SKM-1 (cell line): ENCODE results near the gene SMPD4.
A peak's percentile ranks its signal among the peaks of the same experiment; 100 is the strongest.
"Not testable (repeated sequence)": the region's sequence is repeated elsewhere in the genome, so short reads cannot be mapped to it uniquely, and the experiment has no call there.

Source experiments
- DNase-seq: peaks from one replicate; lab custom pipeline; 2025; ENCODE audit not compliant: unreplicated experiment; lab: John Stamatoyannopoulos, UW

SMPD4 gene

DNA sequence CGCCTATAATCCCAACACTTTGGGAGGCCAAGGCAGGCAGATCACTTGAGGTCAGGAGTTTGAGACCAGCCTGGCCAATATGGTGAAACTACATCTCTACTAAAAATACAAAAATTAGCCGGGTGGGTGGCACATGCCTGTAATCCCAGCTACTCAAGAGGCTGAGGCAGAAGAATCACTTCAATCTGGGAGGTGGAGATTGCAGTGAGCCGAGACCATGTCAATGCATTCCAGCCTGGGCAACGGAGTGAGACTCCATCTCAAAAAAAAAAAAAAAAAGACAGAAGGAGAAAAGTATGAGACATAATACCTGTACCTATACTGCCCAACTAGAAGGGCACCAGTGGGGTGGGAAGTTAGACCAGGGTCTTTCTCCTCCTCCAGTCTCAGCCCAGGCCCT lies 22.0 kb downstream of the SMPD4 start:
- not testable (repeated sequence) for DNase-seq

DNA sequence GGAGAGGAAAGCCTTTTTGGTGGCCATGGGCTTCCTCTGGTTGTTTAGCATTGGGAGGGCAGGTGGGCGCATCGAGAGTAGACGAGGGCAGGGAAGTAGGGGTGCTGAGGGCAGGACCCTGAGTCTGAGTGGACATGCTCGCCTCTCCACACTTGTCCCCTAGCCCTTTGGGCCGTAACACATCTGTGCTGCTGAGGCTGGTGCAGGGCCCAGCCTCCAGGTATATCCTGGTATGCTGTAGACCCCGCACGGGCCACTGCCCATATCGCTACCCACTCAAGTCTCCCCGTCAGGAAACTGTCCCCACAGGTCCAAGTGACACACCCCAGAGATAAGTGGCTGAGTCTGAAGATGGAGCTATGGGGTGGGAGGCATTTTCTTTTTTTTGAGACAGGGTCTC lies 22.8 kb downstream of the SMPD4 start:
- no peak for DNase-seq

DNA sequence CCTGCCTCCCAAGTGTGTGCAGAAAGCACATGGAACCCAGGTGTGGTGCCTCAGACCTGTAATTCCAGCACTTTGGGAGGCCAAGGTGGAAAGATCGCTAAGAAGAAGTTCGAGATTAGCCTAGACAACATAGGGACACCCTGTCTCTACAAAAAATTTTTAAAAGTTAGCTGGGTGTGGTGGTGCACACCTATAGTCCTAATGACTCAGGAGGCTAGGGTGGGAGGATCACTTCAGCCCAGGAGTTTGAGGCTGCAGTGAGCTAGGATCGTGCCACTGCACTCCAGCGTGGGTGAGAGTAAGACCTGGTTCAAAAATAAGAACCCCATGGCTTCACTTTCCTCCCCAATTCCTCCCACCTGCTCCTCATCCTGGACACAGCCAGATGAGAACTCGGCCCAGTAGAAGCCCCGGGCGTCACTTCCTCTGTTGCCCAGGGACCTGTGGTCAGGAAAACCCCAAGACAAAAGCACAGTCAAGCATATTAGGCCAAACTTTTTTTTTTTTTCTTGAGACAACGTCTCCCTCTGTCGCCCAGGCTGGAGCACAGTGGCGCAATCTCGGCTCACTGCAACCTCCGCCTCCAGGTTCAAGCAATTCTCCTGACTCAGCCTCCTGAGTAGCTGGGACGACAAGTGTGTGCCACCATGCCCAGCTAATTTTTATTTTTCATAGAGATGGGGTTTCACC lies 23.4 kb downstream of the SMPD4 start:
- peak; percentile 14 for DNase-seq

DNA sequence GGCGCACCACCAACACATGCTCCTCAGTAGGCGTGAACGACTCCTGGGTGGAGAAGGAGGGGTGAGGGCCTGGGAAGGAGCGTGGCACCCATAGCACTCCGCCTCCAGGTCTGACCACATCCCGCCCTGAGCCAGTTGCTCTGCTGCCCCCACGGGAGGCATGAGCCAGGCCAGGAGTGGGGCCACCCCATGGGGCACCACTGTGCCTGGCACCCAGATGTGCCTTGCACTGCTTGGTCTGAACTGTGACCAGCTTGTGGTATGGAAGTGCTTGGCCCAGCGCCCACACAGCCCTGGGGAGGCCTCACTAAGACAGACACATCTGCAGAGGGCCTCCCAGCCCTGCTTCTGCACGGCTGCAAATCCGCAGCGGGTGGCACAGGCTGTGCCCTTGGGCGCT lies 24.0 kb downstream of the SMPD4 start:
- DNase-seq: not testable (repeated sequence)

DNA sequence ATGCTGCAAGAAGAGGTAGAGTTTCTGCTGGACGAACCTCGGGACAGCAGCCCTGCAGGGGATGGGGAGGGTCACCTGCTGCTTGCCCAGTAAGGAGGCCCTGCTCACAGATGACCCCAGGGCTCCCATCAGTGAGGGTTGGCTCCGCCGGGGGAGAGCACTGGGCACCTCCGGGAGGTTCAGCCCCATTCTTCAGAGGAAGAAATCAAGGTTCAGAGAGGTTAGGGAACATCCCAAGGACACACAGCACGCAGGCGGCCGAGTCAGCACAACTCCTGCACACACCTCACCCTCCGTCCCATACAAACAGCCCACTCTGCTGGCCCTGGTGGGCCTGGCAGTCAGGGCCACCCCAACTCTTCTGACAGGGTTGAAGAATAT lies 24.8 kb downstream of the SMPD4 start:
- DNase-seq: no peak

DNA sequence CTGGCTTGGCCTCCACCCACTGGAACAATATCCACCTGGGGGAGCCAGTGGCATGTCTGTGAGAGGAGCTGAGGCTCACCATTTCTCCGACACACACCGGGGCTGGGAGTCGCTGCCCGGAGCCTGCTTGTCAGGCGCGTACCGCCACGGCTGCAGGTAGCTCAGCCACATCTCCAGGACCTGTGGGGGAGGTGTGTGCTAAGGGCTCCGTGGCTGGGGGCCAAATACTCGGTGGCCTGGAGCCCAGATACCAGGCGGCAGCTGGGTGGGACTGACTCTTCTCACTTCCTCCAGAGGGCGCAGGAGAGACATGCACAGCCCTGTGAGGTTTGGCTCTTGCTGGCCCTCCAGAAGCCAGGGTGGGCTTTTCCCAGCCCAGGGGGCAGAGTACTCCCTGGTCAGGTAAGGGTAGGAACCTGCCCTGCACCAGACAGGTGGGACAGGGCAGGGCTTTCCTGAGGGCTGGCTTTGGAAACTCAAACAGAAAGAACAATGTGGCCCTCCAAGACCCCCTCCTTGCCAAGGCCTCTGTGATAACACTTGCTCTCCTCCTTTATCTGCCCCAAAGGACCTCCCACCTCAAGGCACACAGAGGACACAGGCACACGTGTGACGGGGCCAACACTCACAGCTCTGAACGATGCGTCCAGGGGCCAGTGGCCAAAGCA lies 25.3 kb downstream of the SMPD4 start:
- DNase-seq: peak; percentile 3

DNA sequence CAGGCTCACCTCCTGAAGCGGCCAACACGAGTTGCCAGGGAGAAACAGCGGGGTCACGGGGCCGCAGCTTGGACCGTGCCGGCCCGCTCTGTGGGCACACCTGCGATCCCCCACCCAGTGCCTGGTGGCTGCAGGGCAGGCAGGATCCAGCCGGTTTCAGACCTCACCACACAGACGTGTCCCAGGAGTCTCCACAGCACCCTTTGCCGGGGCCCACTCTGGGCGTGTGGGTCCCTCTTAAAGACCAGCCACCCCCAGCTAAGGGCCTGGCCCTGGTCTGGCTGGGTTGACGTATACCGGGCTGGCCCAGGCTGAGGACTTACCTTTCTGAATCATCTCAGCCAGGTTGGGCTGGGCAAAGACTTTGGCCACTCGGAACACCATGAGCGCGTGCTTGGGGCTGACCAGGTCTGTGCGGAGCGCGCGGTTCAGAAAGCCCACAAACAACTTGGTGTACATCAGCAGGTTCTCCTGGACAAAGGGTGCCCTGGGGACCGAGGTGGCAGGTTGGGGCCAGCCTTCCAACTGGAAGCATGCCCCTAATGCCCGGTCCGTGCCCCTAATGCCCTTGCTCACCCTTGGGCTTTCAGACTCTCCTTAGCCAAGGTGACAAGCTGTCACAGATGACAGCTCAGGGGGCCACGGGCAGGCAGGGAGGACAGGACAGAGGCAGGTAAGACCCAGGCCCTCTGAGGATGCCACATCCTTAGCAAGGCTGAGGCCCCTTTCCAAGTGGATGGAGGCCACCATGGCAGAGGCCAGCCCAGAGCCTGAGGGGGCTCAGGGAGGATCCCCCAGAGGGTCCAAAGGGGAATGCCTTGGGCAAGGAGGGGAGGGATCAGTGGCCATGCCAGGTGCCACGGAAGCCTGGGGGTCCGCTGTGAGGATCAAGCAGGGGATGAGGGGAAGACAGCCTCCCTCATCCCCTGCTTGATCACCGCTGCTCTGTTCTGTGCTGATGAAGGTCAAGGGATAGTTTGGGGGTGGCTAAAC lies 26.3 kb downstream of the SMPD4 start:
- DNase-seq: no peak

DNA sequence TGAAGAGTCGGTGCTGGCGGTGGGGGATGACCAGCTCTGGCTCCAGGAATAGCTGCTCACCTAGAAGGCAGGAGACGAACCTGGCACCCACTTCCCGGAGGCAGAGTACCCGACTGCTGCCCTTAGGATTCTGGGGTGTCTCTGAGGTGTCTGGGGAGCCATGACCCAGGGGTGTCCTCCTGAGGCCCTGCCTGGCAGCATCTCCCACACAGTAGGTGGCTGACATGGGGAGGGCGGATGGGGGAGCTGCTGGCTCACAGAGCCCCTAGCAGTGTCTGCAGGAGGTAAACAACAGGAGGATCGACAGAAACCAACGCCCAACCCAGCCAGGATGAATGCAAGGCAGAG lies 27.0 kb downstream of the SMPD4 start:
- not testable (repeated sequence) for DNase-seq

DNA sequence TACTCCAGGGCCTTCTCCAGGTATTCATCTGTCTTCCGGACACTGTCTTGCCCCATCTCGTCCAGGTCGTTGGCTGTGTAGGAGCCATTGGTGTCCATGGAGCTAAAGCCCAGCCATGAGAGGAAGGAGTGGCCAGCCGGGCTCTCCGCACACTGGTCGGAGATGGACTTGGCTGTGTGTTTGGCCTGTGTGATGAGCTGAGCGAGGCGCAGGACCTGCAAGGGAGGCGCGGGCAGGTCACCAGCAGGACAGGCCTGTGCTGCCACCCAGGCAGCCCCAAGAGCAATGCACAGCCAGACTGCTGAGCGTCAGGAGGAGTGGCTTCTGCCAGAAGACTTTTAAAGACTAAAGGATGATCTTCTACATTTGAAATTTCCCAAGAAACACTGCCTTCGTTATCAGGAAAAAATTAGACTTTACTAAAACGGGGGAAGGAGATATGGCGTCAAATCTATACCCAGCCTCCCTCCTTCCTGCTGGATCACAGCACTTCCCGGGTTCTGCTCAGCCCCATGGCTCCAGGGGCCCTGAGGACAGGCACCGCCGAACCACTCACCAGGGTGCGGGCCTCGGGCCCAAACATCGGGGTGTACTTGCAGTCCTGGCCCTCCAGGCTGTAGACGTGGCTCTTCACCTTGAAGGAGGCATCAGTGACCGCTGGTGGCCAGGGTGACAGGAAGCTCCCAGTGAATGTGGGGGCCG lies 27.5 kb downstream of the SMPD4 start:
- DNase-seq: not testable (repeated sequence)

DNA sequence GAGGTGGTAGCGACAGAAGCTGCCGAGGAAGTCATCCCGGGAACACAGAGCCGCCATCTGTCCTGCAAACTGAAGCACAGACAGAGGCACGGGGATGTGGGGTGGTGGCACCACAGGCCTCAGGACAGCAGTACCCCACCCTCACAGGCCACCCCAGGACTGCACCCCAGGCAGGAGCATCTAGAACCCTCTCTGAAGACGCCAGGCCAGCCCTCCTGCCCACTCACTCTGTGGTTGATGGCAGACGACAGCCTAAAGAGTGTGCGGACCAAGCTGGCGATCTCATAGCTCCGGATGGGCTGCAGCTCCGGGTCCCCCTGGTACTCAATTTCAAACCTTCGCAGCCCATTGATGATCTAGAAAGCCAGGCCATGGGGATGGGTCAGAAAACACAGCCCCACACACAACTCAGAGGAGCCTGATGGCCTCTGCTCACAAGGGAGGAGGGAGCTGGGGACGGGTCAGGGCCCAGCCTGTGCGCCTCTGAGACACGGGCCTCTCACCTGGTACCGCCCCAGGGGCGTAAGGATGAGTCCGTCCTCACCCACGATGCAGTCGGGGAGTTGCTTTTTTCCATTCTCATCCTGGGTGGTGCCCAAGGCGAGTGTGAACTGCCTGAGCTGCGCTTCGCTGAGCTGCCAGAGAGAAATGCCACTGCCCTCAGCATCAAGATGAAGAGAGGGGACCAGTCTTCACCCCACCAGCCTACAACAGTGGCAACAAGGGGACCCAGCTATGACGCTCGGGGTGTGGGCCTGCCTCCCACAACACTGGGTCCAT lies 28.4 kb downstream of the SMPD4 start:
- DNase-seq: no peak

DNA sequence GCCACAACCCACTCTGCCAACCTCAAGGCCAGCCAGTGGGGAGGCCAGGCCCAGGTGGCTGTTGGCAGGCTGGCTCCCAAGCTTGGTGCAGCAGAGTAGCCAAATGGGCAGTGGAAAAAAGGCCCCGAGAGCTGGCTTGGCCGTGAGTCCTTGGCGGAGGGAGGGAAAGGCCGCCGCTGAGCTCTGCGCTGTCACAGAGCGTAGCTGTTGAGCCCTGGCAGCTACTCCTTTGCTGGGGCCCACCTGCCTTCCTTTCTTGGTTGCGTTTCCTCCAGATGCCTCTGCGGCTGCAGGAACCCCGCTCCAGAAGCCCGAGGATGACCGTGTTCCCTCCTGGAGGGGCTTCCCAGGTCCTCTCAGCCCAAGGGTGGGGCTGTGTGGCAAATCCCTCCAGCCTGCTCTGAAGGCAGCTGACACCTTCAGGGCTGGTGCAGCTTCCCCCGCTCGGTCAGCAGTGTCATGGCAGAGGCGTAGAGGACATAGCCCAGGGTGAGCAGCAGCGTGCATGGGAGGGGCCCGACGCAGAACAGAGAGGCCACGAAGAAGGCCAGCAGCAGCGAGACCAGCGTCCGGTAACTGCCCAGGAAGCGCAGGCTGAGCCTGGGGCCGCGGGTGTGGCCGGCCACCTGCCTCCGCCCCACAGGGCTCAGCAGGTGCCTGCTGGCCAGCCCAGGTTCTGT lies 29.1 kb downstream of the SMPD4 start:
- DNase-seq: not testable (repeated sequence)

DNA sequence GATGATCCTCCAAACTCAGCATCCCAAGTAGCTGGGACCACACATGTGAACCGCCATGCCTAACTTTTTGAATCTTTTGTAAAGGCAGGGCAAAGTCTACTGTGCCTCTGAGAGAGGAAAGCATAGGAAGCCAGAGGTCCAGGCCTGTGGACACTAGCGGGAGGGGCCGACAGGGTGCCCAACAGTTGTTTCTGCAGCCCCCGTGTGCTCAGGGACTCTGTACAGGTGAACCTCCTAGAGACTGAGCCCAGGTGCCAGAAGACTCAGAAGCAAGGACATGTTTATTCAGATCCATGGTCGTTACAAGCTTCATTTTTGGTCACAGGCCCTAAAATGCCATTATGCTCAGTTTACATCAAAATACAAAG lies 30.3 kb downstream of the SMPD4 start:
- not testable (repeated sequence) for DNase-seq

DNA sequence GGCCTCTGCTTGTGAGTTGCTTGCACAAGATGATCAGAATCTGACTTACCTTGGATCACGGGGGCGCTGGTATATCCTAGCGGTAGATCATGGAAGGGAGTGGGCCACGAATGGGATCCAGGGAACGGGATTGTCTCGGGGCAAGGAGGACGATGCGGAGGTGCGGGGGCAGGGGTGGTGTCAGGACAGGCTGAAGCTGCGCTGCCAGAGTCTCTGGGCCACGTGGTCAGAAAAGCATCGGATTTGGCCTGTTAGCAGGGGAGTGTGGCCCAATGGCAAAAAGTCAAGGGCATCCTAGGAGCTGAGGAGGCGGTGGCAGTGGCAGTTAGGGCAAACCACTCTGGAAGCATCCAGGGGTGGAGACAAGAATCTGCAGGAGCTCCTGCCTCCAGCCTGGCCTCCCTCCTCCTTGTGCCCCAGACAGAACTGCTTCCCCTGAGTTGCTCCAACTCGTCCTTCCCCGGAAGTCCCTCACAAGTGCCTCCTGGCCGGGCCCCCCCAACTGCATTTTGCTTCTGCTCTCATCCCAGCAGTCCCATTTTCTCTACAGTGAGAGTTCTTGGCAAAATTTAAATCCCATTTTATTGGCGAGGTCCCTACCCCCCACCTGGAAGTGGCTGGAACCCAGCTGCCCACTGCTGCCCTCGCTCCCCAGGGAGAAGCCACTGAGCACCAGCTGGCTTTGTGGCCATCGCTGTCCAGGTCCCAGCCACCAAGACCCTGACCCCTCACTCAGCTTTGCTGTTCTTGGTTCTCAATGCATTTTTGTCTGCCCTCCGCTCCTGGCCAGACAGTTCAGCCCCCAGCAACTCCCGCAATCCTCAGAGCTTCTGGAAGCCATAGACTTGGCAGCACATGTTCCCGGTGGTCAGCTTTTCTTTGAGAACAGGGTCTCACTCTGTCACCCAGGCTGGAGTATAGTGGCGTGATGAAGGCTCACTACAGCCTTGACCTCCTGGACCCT lies 30.9 kb downstream of the SMPD4 start:
- DNase-seq: no peak

DNA sequence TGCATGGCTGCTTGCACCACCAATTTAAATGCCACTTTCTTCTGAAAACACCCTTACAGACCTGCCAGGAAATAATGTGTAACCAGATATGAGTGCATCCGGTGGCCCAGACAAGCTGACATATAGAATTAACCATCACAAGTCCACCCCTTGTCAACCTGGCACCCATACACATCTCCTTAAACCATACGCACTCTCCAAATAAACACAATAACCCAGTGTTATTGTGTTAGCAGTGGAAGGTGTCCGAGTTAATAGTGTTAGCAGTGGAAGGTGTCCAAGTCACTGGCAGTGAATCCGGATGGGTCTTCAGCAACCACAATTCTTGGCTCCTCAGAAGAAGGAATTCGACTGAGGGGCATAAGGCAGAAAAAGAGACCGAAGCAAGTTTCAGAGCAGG lies 32.9 kb downstream of the SMPD4 start:
- not testable (repeated sequence) for DNase-seq

DNA sequence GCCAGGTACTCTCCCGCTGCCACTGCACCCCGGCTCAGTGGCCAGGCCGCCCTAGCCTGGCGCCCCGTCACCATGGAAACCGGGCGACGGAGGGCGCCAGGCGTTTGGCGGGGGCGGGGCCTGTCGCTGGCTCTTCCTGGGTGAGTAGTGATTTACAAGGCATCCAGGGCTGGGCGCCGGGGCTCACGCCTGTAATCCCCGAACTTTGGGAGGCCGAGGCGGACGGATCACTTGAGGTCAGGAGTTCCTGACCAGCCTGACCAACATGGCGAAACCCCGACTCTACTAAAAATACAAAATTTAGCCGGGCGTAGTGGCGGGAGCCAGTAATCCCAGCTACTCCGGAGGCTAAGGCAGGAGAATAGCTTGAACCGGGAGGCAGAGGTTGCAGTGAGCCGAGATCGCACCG lies 36.4 kb downstream of the SMPD4 start, which contains the start of gene CCDC74B:
CCDC74B (minus strand) TSS at position 107 of the 409 bp plus-strand sequence. CDS start 116 bp downstream, outside the sequence.
- DNase-seq: not testable (repeated sequence)

DNA sequence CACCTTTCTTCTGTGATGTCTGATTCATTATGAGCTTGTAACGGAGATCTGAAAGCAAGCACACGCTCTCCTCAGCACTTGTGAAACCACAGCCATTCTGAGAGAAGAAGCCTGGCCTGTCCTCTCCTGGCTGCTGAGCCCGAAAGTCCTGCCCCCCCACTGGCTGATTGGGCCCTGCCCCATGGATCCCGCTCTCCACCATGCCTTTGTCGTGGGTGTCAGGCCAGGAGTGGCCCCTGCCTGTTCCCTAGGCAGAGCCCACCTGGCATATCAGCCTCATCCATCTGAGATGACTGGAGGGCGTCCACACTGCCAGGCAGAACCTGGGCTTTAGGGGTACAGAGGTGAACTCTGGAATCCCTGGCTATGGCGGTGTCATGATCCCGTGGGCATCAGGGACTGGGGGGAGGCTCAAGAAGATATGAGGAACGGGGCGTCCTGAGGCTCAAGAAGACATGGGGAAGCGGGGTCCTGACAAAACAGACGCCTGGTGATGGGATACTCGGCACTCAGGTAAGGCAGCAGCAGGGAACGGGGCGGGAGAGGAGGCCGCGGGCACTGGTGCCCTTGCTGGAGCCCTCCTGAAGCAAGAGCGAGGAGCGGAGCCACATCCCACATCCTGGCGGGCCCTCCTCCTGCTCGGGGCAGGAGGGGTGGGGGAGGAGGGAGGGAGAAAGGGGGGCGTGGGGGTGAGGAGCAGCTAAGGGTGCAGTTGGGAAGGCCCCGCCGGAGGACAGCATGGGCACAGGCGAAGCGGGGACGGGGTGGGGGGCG lies 37.9 kb downstream of the SMPD4 start:
- not testable (repeated sequence) for DNase-seq

DNA sequence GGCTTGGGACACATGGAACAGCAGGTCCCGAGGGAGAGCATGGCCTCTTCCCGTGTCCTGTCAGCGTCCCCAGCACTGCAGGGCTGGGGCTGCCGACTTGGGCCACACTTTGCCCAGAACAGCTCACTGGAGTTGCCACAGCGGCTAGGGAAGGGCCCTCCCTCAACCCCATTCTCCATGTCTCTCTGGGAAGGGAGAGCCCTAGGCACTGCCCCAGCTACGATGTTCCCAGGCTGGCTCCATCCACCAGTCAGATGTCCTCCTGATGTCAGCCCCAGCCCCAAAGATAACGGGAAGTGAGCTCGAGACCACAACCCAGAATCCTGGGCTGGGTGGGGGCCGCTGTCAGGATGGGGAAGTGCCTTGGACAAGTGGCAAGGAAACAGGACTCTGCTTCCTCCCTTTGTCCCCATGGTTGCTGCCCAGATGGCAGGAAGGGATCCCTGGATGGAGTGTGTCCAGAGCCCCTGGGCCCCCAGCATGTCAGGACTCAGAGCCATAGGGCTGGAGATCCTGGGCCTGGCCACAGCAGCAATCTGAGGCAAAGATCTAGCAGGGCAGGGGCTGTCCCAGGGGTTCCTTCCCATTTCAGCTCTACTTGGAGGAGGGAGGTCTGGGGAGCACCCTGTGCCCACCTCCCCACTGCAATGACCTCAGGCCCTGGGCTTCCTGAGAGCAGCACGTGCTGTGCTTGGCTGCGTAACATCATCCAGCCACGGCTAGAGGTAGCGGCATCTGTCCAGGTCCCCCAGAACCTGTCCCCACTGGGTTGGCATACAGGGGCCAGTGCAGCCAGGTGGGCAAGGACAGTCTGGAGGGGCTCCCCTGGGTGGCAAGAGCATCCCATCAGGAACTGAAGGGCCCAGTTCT lies 38.8 kb downstream of the SMPD4 start:
- DNase-seq: not testable (repeated sequence)
